Thoracic aorta (tissue), 2 donors: Measurements from ENCODE around the gene CNOT6L. TPM values are rescaled to one million over a fixed set of nuclear protein-coding genes. Genes with fewer than 3 reads are reported as not detected.

Source experiments
- ATAC-seq: fragments of 150-250 bp; one replicate; pipeline ENCODE4 v1.8.0; 2017; ENCODE audit warnings: low read depth; ENCODE audit not compliant: insufficient number of reproducible peaks, low FRiP score
- DNase-seq: peaks from one replicate; pipeline ENCODE4 v3.0.0-alpha.2; 2020; ENCODE audit warnings: low spot score
- H3K27ac ChIP-seq, 2 donors: fragments of 200-600 bp; sonication (generic); 1 replicate in 1 of 2; 2 replicates in 1 of 2; pipeline ENCODE4 v1.5.1; 2016; ENCODE audit warnings: mild to moderate bottlenecking in 2 of 2, moderate library complexity in 2 of 2
- H3K27me3 ChIP-seq: fragments of 200-600 bp; sonication (generic); replicated peaks from 2 replicates; pipeline ENCODE4 v1.6.0; 2016; ENCODE audit warnings: mild to moderate bottlenecking; ENCODE audit not compliant: insufficient read depth
- H3K36me3 ChIP-seq: fragments of 200-600 bp; sonication (generic); one replicate; pipeline ENCODE4 v1.5.1; 2016
- H3K4me1 ChIP-seq, 2 donors: fragments of 200-600 bp; sonication (generic); 1 replicate in 1 of 2; 2 replicates in 1 of 2; pipeline versions ENCODE4 v1.5.1 to v1.6.0; 2016; ENCODE audit warnings: low read depth in 2 of 2, mild to moderate bottlenecking in 1 of 2; ENCODE audit not compliant: control insufficient read depth in 1 of 2
- H3K4me3 ChIP-seq: fragments of 200-600 bp; sonication (generic); 2 replicates; pipeline ENCODE4 v1.5.1; 2016; ENCODE audit warnings: mild to moderate bottlenecking
- H3K9me3 ChIP-seq: fragments of 200-600 bp; sonication (generic); 2 replicates; pipeline ENCODE4 v1.5.1; 2016
- CTCF ChIP-seq: fragments of 200-600 bp; sonication (generic); IDR thresholded peaks from one replicate; pipeline ENCODE4 v1.5.1; 2019; ENCODE audit warnings: antibody characterized with exemption
- total RNA-seq, 2 donors: library from RNA; depleted of rRNA; stranded (reverse); fragments of >200 nt; gene quantifications; one replicate each; pipeline versions ENCODE4 v1.1.0 to v1.2.3, GENCODE V29; 2016

CNOT6L gene
- total RNA-seq, 2 donors from 2014 or later, result 22.9 to 39.9 TPM

- Histone ChIP-seq H3K4me3 (no peak overlapping the region), H3K4me1 (peaks cover 37 to 57% of the 10 kb centered on the region in 2 donors), H3K9me3 (no peaks in the 10 kb centered on the region), H3K27me3 (no peaks in the 10 kb centered on the region), H3K27ac (no peak overlapping the region), H3K36me3 (no peaks in the 10 kb centered on the region)
- DNase-seq, result no peak
- TF ChIP-seq CTCF, result no peak
- no peak for ATAC-seq
Observed at GRCh38 chr4:77802402-77802801, 16.8 kb downstream of the CNOT6L start.

GRCh38 chr4:77801260-77801608 is 17.9 kb downstream of the CNOT6L start:
- DNase-seq (no peak), ATAC-seq (no peak)
- H3K27ac ChIP-seq, result peak overlapping the region in 1 of 2 donors; percentile 9
- H3K4me1 ChIP-seq, result peaks cover 37 to 50% of the 10 kb centered on the region in 2 donors
- no peak for TF ChIP-seq CTCF
- H3K4me3 ChIP-seq, result no peak overlapping the region
- H3K27me3 ChIP-seq, result no peaks in the 10 kb centered on the region
- no peaks in the 10 kb centered on the region for H3K36me3 ChIP-seq
- H3K9me3 ChIP-seq, result no peaks in the 10 kb centered on the region

- no peaks in the 10 kb centered on the region for H3K27me3 ChIP-seq
- no peaks in the 10 kb centered on the region for H3K36me3 ChIP-seq
- peaks cover 37 to 45% of the 10 kb centered on the region in 2 donors for H3K4me1 ChIP-seq
- no peaks in the 10 kb centered on the region for H3K9me3 ChIP-seq
- H3K4me3 ChIP-seq, result peak overlapping the region; percentile 19
- H3K27ac ChIP-seq, result peak overlapping the region in 1 of 2 donors; percentile 9
- TF ChIP-seq CTCF, result no peak
- DNase-seq (no peak), ATAC-seq (no peak)
Observed at GRCh38 chr4:77800483-77801259, 18.5 kb downstream of the CNOT6L start.

DNA sequence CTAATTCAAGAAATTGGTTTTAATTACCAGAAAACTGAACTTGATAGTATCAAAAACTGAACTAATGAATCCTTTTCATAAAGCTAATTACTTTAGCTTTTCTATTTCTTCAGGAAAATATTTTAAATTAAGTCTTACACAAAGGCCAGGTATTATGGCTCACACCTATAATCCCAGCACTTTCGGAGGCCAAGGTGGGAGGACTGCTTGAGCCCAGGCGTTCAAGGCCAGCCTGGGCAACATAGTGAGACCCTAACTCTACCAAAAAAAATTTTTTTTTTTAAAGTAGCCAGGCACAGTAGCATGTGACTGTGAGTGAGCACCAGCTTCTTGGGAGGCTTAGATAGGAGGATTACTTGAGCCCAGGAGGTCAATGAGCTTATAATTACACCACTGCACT is 19.1 kb downstream of the CNOT6L start:
- peaks cover 37 to 44% of the 10 kb centered on the region in 2 donors for H3K4me1 ChIP-seq
- no peaks in the 10 kb centered on the region for H3K9me3 ChIP-seq

GRCh38 chr4:77798385-77798784 is 20.8 kb downstream of the CNOT6L start:
- H3K4me3 ChIP-seq, result no peak overlapping the region
- no peak overlapping the region for H3K27ac ChIP-seq
- no peaks in the 10 kb centered on the region for H3K27me3 ChIP-seq
- no peaks in the 10 kb centered on the region for H3K36me3 ChIP-seq
- ATAC-seq (no peak), DNase-seq (no peak)
- no peak for TF ChIP-seq CTCF
- peaks cover 39 to 40% of the 10 kb centered on the region in 2 donors for H3K4me1 ChIP-seq
- no peaks in the 10 kb centered on the region for H3K9me3 ChIP-seq

More for the DNA sequence above, 19.1 kb downstream of the CNOT6L start:
- Histone ChIP-seq H3K36me3 (no peaks in the 10 kb centered on the region), H3K4me3 (no peak overlapping the region), H3K27me3 (no peaks in the 10 kb centered on the region), H3K27ac (no peak overlapping the region)
- ATAC-seq, result no peak
- TF ChIP-seq CTCF, result no peak
- no peak for DNase-seq
